ENCODE results near the gene C1orf74.

DNA sequence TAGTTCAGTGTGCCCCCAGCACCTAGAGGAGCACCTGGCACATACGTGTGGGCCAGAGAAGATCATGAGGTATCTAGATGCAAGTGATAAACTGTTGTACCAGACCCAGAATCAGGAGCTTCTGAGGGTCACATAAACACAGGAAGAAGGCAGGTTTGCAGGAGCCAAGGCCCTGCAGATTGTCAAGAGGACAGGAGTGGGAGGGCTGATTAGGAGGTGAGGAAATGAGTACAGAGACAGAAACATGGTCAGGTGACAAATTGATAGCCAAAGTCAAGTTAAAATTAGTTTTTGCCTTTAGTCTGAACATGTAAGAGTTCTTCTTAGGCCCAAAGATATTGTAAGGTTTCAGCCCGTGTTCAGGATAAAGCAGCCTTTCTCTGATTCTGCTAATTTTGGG is 42.5 kb downstream of the C1orf74 start:
- TF ChIP-seq OSR1 (CRISPR knock-in tag; IDR thresholded peaks at IDR 0.05) (no peak), TOX (CRISPR knock-in tag; IDR thresholded peaks at IDR 0.05; ENCODE audit: borderline replicate concordance) (no peak)
- TF ChIP-seq, protein P1, sequence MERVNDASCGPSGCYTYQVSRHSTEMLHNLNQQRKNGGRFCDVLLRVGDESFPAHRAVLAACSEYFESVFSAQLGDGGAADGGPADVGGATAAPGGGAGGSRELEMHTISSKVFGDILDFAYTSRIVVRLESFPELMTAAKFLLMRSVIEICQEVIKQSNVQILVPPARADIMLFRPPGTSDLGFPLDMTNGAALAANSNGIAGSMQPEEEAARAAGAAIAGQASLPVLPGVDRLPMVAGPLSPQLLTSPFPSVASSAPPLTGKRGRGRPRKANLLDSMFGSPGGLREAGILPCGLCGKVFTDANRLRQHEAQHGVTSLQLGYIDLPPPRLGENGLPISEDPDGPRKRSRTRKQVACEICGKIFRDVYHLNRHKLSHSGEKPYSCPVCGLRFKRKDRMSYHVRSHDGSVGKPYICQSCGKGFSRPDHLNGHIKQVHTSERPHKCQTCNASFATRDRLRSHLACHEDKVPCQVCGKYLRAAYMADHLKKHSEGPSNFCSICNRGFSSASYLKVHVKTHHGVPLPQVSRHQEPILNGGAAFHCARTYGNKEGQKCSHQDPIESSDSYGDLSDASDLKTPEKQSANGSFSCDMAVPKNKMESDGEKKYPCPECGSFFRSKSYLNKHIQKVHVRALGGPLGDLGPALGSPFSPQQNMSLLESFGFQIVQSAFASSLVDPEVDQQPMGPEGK (CRISPR knock-in tag; IDR thresholded peaks at IDR 0.05; ENCODE audit: borderline replicate concordance) = no peak
- TF ChIP-seq, protein P2, sequence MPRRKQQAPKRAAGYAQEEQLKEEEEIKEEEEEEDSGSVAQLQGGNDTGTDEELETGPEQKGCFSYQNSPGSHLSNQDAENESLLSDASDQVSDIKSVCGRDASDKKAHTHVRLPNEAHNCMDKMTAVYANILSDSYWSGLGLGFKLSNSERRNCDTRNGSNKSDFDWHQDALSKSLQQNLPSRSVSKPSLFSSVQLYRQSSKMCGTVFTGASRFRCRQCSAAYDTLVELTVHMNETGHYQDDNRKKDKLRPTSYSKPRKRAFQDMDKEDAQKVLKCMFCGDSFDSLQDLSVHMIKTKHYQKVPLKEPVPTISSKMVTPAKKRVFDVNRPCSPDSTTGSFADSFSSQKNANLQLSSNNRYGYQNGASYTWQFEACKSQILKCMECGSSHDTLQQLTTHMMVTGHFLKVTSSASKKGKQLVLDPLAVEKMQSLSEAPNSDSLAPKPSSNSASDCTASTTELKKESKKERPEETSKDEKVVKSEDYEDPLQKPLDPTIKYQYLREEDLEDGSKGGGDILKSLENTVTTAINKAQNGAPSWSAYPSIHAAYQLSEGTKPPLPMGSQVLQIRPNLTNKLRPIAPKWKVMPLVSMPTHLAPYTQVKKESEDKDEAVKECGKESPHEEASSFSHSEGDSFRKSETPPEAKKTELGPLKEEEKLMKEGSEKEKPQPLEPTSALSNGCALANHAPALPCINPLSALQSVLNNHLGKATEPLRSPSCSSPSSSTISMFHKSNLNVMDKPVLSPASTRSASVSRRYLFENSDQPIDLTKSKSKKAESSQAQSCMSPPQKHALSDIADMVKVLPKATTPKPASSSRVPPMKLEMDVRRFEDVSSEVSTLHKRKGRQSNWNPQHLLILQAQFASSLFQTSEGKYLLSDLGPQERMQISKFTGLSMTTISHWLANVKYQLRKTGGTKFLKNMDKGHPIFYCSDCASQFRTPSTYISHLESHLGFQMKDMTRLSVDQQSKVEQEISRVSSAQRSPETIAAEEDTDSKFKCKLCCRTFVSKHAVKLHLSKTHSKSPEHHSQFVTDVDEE (CRISPR knock-in tag; IDR thresholded peaks at IDR 0.05) = no peak

Measured in SK-N-SH treated with all-trans-retinoic acid at 6 μM for 48 hours (cell line).